CD4-positive, alpha-beta T cell treated with Interleukin-15 for 4 hours (primary cell): Measurements from ENCODE around the gene EFNA3.

Experiments
- DNase-seq: peaks from one replicate; pipeline ENCODE4 v3.0.0-alpha.2; 2020; ENCODE audit warnings: low spot score

EFNA3 gene

GRCh38 chr1:155078469-155079209, at the start of gene EFNA3:
EFNA3 (plus strand) TSS chr1:155078837; CDS start chr1:155078942, 105 bp downstream.
- peak; percentile 49 for DNase-seq

- DNase-seq: no peak
Measured at GRCh38 chr1:155029513-155030242, 49.0 kb upstream of the EFNA3 start.

DNA sequence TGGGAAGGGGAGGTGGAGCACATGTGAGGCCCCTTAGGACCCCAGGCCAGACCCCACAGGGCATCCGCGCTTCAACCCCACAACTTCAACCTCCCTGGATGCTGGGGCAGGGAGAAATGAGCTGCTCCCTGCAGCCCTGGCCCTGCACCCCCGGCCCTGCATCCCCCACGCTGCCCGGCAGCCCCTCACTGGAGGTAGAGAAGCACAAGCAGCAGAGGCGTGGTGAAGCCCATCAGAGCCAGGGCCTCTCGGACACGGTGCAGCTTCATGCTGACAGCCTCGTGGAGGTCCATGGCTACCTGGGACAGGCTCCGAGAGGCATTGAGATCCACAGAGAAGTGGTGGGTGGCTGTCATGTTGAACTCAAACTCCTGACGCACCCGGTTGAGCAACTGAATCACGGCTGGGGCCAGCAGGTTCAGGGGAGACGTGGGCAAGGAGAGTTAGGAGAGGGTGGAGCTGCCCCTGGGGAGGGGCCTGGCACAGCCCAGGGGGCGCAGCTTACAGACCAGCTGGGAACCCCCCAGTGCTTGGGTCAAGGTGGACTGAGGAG, 48.3 kb upstream of the EFNA3 start:
- DNase-seq: no peak

GRCh38 chr1:155030899-155031298, 47.7 kb upstream of the EFNA3 start:
- no peak for DNase-seq

GRCh38 chr1:155032886-155033285, 45.8 kb upstream of the EFNA3 start:
- DNase-seq: no peak

GRCh38 chr1:155033524-155033923, 45.1 kb upstream of the EFNA3 start, which contains the start of the genes DCST1 and DCST2:
DCST1 (plus strand) TSS chr1:155033824; CDS start chr1:155034037, 213 bp downstream.
DCST2 (minus strand) TSS chr1:155033781; CDS start chr1:155033701, 80 bp downstream.
- DNase-seq: no peak

- no peak for DNase-seq
Measured at GRCh38 chr1:155034318-155035208, 44.1 kb upstream of the EFNA3 start.

GRCh38 chr1:155035936-155036335, 42.7 kb upstream of the EFNA3 start:
- no peak for DNase-seq

DNA sequence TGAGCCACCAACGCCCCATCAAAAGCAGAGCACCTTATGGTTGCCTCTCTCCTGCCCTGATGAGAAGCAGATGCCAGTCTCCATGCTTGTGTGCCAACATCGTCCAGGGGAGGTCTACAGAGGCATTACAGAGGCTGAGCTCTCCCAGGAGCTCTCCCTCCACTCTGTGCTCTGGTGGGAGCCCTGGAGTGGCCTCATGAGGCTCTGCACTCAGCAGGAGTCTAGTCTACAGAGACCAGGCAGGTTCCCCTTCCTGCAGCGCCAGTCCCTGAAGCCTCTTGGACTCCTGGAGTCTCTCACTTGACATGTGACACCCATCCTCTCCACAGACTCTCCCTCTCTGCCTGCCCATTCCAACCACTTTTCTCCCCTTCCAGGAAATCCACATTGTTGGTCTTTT, 41.6 kb upstream of the EFNA3 start:
- DNase-seq: no peak

GRCh38 chr1:155037851-155038441, 40.7 kb upstream of the EFNA3 start:
- DNase-seq: no peak

DNA sequence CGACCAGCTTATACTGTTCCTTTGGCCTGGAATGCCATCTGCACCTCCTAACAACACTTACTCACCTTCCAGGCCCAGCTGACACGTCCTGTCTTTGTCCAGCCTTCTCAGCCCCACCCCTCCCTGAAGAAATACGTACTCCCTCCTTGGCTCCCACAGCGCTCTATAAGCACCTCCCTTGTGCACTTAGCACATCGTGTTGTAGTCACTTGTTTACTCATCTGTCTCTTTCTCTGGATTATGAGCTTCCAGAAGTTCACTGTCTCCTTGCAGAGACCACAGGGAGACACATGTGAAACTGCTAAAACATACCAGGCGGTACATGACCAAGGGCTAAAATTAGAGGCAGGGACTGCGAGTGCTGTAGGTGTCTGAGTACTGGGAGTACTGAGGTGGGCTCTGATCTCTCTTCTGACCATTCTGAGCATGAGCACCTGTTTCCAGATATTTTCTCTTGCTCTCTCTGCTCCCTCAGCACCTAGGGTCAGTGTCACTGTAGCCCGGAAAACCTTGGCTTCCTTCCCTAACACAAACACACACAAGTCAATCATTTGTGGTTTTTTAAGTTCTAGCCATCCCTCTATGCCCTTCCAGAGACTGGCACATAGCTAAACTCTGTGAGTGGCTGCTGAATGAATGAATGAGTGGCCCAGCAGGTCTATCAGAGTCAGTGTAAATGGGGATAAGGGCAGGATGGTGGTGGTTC, 39.9 kb upstream of the EFNA3 start:
- DNase-seq: no peak

GRCh38 chr1:155039308-155039669, 39.3 kb upstream of the EFNA3 start:
- no peak for DNase-seq

- no peak for DNase-seq
Measured at GRCh38 chr1:155040358-155041093, 38.1 kb upstream of the EFNA3 start.

DNA sequence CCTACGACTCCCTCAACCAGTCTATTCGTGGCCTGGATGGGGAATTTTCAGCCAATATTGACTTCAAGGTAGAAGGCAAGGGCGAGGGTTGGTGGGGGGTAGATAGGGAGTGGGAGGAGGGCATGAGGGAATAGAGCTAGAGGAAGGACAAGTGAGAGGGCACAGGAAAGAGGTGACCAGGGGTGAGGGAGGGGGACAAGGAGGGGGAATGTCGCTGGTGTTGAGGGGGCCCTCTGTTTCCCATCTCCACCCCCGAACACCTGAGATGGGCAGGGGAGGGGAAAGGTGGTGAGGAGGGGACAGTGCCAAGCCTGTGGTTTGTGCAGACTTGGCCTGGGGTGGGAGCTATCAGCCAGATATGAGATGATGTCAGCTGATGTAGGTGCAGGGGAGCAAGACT, 35.8 kb upstream of the EFNA3 start:
- no peak for DNase-seq

GRCh38 chr1:155043301-155043702, 35.3 kb upstream of the EFNA3 start:
- no peak for DNase-seq

DNA sequence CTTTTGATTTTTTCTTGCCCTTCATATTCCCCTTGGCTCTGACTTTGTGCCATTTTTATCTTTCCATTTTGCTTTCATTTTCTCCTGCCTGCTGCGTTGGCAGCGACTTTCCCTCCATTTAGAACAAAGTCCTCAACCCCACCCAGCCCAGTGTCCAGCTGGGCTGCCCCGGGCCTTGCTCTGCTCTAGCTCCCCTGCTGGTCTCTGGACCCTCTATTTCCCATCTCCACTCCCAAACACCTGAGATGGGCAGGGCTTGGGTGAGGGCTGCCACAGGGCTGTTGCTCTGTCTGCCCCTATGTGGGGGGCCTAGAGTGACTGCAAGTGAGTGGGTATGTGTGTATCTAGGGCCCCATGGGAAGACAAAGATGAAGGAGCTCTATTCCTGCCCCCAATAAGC, 34.8 kb upstream of the EFNA3 start:
- no peak for DNase-seq

DNA sequence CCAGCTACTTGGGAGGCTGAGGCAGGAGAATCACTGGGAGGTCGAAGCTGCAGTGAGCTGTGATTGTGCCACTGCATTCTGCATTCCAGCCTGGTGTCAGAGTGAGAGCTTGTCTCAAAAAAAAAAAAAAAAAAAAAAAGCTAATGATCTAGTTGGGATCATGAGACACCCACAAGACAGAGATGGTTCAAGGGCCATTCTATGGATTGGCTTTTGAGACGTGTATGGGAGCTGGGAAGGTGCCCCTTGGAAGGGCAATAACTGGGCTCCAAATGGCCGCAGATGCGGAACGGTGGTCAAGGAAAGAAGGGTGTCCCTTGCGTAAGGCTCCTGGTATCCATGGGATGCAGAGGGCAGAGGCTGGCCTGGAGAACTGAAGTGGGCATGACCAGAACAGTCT, 34.3 kb upstream of the EFNA3 start:
- DNase-seq: no peak

DNA sequence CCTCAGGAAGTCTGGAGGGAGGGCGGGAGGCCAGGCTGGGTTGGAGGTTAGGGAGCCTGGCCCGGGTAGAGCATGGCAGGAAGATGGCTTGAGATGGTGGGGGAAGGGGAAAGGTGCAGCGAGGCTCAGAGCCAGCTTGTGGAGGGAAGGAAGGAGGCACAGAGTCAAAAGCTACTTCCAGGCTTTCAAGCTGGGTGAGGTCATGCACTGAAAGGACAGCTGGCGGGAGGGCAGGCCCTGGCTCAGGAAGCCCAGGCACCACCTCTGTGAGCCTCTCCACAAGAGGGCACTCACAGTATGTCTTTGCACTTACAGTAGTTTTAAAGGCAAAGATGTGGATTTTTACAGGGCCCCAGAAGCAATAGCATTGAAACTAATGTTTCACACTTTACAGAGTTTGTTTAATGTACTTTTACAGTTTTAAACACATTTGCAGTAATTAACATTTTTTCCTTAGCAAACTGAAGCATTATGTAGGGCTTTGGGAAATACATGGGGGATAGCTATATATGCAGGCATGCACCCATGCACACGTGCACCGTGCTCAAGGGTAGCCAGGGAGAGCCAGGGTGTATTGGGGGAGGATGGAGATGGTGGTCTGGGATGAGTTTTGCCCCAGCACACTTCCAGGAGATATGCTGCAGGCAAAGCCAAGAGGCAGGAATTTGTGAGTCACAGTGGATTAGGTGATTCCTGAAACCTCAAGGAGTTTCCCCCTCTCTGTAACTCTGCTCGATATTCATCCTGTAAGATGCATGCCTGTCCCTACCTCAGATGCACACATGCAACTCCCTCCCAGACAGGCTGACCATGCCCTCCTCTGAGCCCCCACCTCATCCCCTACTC, 33.6 kb upstream of the EFNA3 start:
- DNase-seq: peak; percentile 73
